ENCODE results near the gene ALOXE3.

The ALOXE3 gene

GRCh38 chr17:8048736-8049135 lies 69.6 kb downstream of the ALOXE3 start:
- Histone ChIP-seq H3K4me1 (ENCODE audit: control insufficient read depth in 1 of 2, insufficient read depth in 2 of 2, low read length in 2 of 2) (no peaks in the 10 kb centered on the region), H3K27ac (ENCODE audit: low read length) (no peak overlapping the region), H3K9me3 (ENCODE audit: control insufficient read depth in 1 of 2, low read length in 2 of 2) (no peaks in the 10 kb centered on the region), H3K36me3 (ENCODE audit: control insufficient read depth in 1 of 2, insufficient read depth in 2 of 2, low read length in 2 of 2) (no peaks in the 10 kb centered on the region), H3K27me3 (ENCODE audit: low read depth, low read length) (no peaks in the 10 kb centered on the region), H3K4me3 (ENCODE audit: low read depth in 1 of 2, low read length in 2 of 2) (no peak overlapping the region)

- Histone ChIP-seq H3K9me3 (ENCODE audit: control insufficient read depth in 1 of 2, low read length in 2 of 2) (no peaks in the 10 kb centered on the region), H3K27ac (ENCODE audit: low read length) (no peak overlapping the region), H3K4me3 (ENCODE audit: low read depth in 1 of 2, low read length in 2 of 2) (no peak overlapping the region), H3K27me3 (ENCODE audit: low read depth, low read length) (no peaks in the 10 kb centered on the region), H3K36me3 (ENCODE audit: control insufficient read depth in 1 of 2, insufficient read depth in 2 of 2, low read length in 2 of 2) (no peaks in the 10 kb centered on the region), H3K4me1 (ENCODE audit: control insufficient read depth in 1 of 2, insufficient read depth in 2 of 2, low read length in 2 of 2) (no peaks in the 10 kb centered on the region)
Observed at GRCh38 chr17:8048236-8048635, 70.1 kb downstream of the ALOXE3 start.

- Histone ChIP-seq H3K4me1 (ENCODE audit: control insufficient read depth in 1 of 2, insufficient read depth in 2 of 2, low read length in 2 of 2) (no peaks in the 10 kb centered on the region), H3K4me3 (ENCODE audit: low read depth in 1 of 2, low read length in 2 of 2) (no peak overlapping the region), H3K36me3 (ENCODE audit: control insufficient read depth in 1 of 2, insufficient read depth in 2 of 2, low read length in 2 of 2) (no peaks in the 10 kb centered on the region), H3K9me3 (ENCODE audit: control insufficient read depth in 1 of 2, low read length in 2 of 2) (no peaks in the 10 kb centered on the region), H3K27me3 (ENCODE audit: low read depth, low read length) (no peaks in the 10 kb centered on the region), H3K27ac (ENCODE audit: low read length) (no peak overlapping the region)
Observed at GRCh38 chr17:8047769-8048110, 70.6 kb downstream of the ALOXE3 start.

- H3K4me3 ChIP-seq (ENCODE audit: low read depth in 1 of 2, low read length in 2 of 2) = no peak overlapping the region
- no peaks in the 10 kb centered on the region for H3K27me3 ChIP-seq (ENCODE audit: low read depth, low read length)
- no peak overlapping the region for H3K27ac ChIP-seq (ENCODE audit: low read length)
- H3K36me3 ChIP-seq (ENCODE audit: control insufficient read depth in 1 of 2, insufficient read depth in 2 of 2, low read length in 2 of 2) = no peaks in the 10 kb centered on the region
- H3K4me1 ChIP-seq (ENCODE audit: control insufficient read depth in 1 of 2, insufficient read depth in 2 of 2, low read length in 2 of 2) = no peaks in the 10 kb centered on the region
- H3K9me3 ChIP-seq (ENCODE audit: control insufficient read depth in 1 of 2, low read length in 2 of 2) = no peaks in the 10 kb centered on the region
Observed at GRCh38 chr17:8046929-8047768, 71.2 kb downstream of the ALOXE3 start.

- H3K4me1 ChIP-seq (ENCODE audit: control insufficient read depth in 1 of 2, insufficient read depth in 2 of 2, low read length in 2 of 2) = no peaks in the 10 kb centered on the region
- no peak overlapping the region for H3K27ac ChIP-seq (ENCODE audit: low read length)
- H3K9me3 ChIP-seq (ENCODE audit: control insufficient read depth in 1 of 2, low read length in 2 of 2) = no peaks in the 10 kb centered on the region
- H3K4me3 ChIP-seq (ENCODE audit: low read depth in 1 of 2, low read length in 2 of 2) = no peak overlapping the region
- no peaks in the 10 kb centered on the region for H3K27me3 ChIP-seq (ENCODE audit: low read depth, low read length)
- no peaks in the 10 kb centered on the region for H3K36me3 ChIP-seq (ENCODE audit: control insufficient read depth in 1 of 2, insufficient read depth in 2 of 2, low read length in 2 of 2)
Observed at GRCh38 chr17:8046306-8046928, 71.9 kb downstream of the ALOXE3 start.

Data from muscle layer of duodenum (tissue), 2 donors.